WTC11 (cell line): ENCODE measurements around the gene ZNF804A. TPM values are rescaled to one million over a fixed set of nuclear protein-coding genes. Genes with fewer than 3 reads are reported as not detected.

Experiments
- ATAC-seq: fragments of 200-7000 bp; cut with Tn5 transposase; 2 replicates; pipeline ENCODE4 v1.10.0; 2021; ENCODE audit warnings: mild to moderate bottlenecking, moderate library complexity
- CTCF ChIA-PET: fragments of 300-600 bp; sonication (Branson Sonifier 250); formaldehyde crosslinking; loops from one replicate; lab custom pipeline; 2021; ENCODE audit warnings: antibody characterized with exemption; lab: Charles Lee
- POLR2A ChIA-PET: fragments of 350-600 bp; sonication (Branson Sonifier 250); formaldehyde crosslinking; loops from one replicate; lab custom pipeline; 2021; ENCODE audit warnings: antibody characterized with exemption; lab: Charles Lee
- DNase-seq: peaks from one replicate; pipeline ENCODE4 v3.0.0; 2021; ENCODE audit warnings: low spot score
- H3K27ac Mint-ChIP-seq: 2 replicates; pipeline ENCODE4 v1.8.0; 2021; ENCODE audit warnings: mixed read lengths
- H3K27me3 Mint-ChIP-seq: 2 replicates; pipeline ENCODE4 v1.8.0; 2021; ENCODE audit warnings: low read depth, mild to moderate bottlenecking, moderate library complexity, mixed read lengths
- H3K36me3 Mint-ChIP-seq: 2 replicates; pipeline ENCODE4 v1.8.0; 2021; ENCODE audit warnings: mixed read lengths
- H3K4me1 Mint-ChIP-seq: 2 replicates; pipeline ENCODE4 v1.8.0; 2022; ENCODE audit warnings: mixed read lengths
- H3K4me3 Mint-ChIP-seq: 2 replicates; pipeline ENCODE4 v1.8.0; 2021; ENCODE audit warnings: mild to moderate bottlenecking, moderate library complexity, mixed read lengths
- H3K9me3 Mint-ChIP-seq: 2 replicates; pipeline ENCODE4 v1.8.0; 2021; ENCODE audit warnings: mixed read lengths
- CTCF ChIP-seq: fragments of 200-600 bp; IDR thresholded peaks from 2 replicates; pipeline ENCODE4 v1.8.0; 2022; ENCODE audit warnings: antibody characterized with exemption
- E2F1 ChIP-seq: sonication (generic); formaldehyde crosslinking; IDR thresholded peaks from 2 replicates; pipeline ENCODE4 v1.8.0; 2022; ENCODE audit warnings: mild to moderate bottlenecking, missing genetic modification reagents
- ERG ChIP-seq: fragments of 250-450 bp; sonication (Bioruptor Pico); IDR thresholded peaks from 2 replicates; pipeline ENCODE4 v1.8.0; 2021; ENCODE audit warnings: mild to moderate bottlenecking
- GABPB1 ChIP-seq: sonication (generic); formaldehyde crosslinking; IDR thresholded peaks from 2 replicates; pipeline ENCODE4 v1.8.1; 2023; ENCODE audit warnings: mild to moderate bottlenecking, missing genetic modification reagents
- NR3C1 ChIP-seq: sonication (generic); formaldehyde crosslinking; conservative IDR thresholded peaks from 2 replicates; pipeline ENCODE4 v1.8.1; 2023; ENCODE audit warnings: low read depth, mild to moderate bottlenecking, missing genetic modification reagents
- TEAD1 ChIP-seq: sonication (generic); formaldehyde crosslinking; IDR thresholded peaks from 2 replicates; pipeline ENCODE4 v1.8.0; 2022; ENCODE audit warnings: mild to moderate bottlenecking, missing genetic modification reagents
- TEAD4 ChIP-seq: sonication (generic); formaldehyde crosslinking; IDR thresholded peaks from 2 replicates; pipeline ENCODE4 v1.8.0; 2022; ENCODE audit warnings: mild to moderate bottlenecking, missing genetic modification reagents
- USF1 ChIP-seq: sonication (generic); formaldehyde crosslinking; IDR thresholded peaks from 2 replicates; pipeline ENCODE4 v1.8.0; 2022; ENCODE audit warnings: mild to moderate bottlenecking, missing genetic modification reagents
- ZBTB43 ChIP-seq: sonication (generic); formaldehyde crosslinking; IDR thresholded peaks from 2 replicates; pipeline ENCODE4 v1.8.1; 2023; ENCODE audit warnings: mild to moderate bottlenecking, missing genetic modification reagents
- ZNF138 ChIP-seq: sonication (generic); formaldehyde crosslinking; conservative IDR thresholded peaks from 2 replicates; pipeline ENCODE4 v1.8.1; 2022; ENCODE audit warnings: mild to moderate bottlenecking, moderate library complexity, missing genetic modification reagents
- ZNF232 ChIP-seq: sonication (generic); formaldehyde crosslinking; IDR thresholded peaks from 2 replicates; pipeline ENCODE4 v1.8.0; 2022; ENCODE audit warnings: mild to moderate bottlenecking, missing genetic modification reagents
- ZNF263 ChIP-seq: sonication (generic); formaldehyde crosslinking; IDR thresholded peaks from 2 replicates; pipeline ENCODE4 v1.8.1; 2022; ENCODE audit warnings: low read depth, mild to moderate bottlenecking, moderate library complexity, missing genetic modification reagents
- ZNF281 ChIP-seq: sonication (generic); formaldehyde crosslinking; IDR thresholded peaks from 2 replicates; pipeline ENCODE4 v1.8.0; 2023; ENCODE audit warnings: mild to moderate bottlenecking, missing genetic modification reagents
- ZNF317 ChIP-seq: sonication (generic); formaldehyde crosslinking; IDR thresholded peaks from 2 replicates; pipeline ENCODE4 v1.8.1; 2023; ENCODE audit warnings: low read depth, mild to moderate bottlenecking, moderate library complexity, missing genetic modification reagents, borderline replicate concordance
- ZNF512 ChIP-seq: sonication (generic); formaldehyde crosslinking; IDR thresholded peaks from 2 replicates; pipeline ENCODE4 v1.8.1; 2022; ENCODE audit warnings: missing genetic modification reagents, borderline replicate concordance
- ZNF532 ChIP-seq: fragments of 250-450 bp; sonication (Bioruptor Pico); IDR thresholded peaks from 2 replicates; pipeline ENCODE4 v1.9.0; 2021; ENCODE audit warnings: mild to moderate bottlenecking, borderline replicate concordance
- total RNA-seq: library from RNA; stranded (reverse); gene quantifications from 3 replicates; pipeline ENCODE4 v1.2.3, GENCODE V29; 2021

The ZNF804A gene
- total RNA-seq, 1 experiment from 2014 or later = not detected

- CTCF ChIA-PET = interaction anchor here (1.1 to 1.2 kb wide), 3 partner anchors 15 to 448 kb away, joined by 3 to 5 read pairs (median 4); no protein-coding TSS in a partner anchor
- POLR2A ChIA-PET = no interaction called here
- Mint-ChIP-seq H3K4me1 (no peaks in the 10 kb centered on the region), H3K36me3 (no peaks in the 10 kb centered on the region), H3K27ac (no peak overlapping the region), H3K4me3 (no peak overlapping the region), H3K9me3 (peaks cover 5% of the 10 kb centered on the region; the same call in 1 of the 2 replicates), H3K27me3 (no peaks in the 10 kb centered on the region)
- DNase-seq = no peak
- TF ChIP-seq ZNF512 (CRISPR knock-in tag) = no peak
- no peak for TF ChIP-seq GABPB1 (CRISPR knock-in tag)
- peak; percentile 40; the same call in 1 of the 2 replicates for TF ChIP-seq CTCF
- no peak for ATAC-seq
These were observed 13.2 kb downstream of the ZNF804A start for GRCh38 chr2:184611361-184612085.

- H3K4me1 Mint-ChIP-seq = no peaks in the 10 kb centered on the region
- H3K27ac Mint-ChIP-seq = no peak overlapping the region
- no peaks in the 10 kb centered on the region for H3K36me3 Mint-ChIP-seq
- ATAC-seq = no peak
- CTCF ChIA-PET = no interaction called here
- POLR2A ChIA-PET = no interaction called here
- H3K27me3 Mint-ChIP-seq = no peaks in the 10 kb centered on the region
- no peak for DNase-seq
- no peaks in the 10 kb centered on the region for H3K9me3 Mint-ChIP-seq
- no peak overlapping the region for H3K4me3 Mint-ChIP-seq
- TF ChIP-seq ZNF263 (no peak), NR3C1 (CRISPR knock-in tag) (no peak), E2F1 (CRISPR knock-in tag) (no peak), ZNF281 (CRISPR knock-in tag) (no peak), ZNF317 (CRISPR knock-in tag) (no peak), ZBTB43 (CRISPR knock-in tag) (no peak), ERG (no peak), TEAD1 (no peak), TEAD4 (no peak), ZNF138 (CRISPR knock-in tag) (no peak), ZNF532 (CRISPR knock-in tag) (no peak), ZNF232 (CRISPR knock-in tag) (no peak), USF1 (no peak)
These were observed 22.0 kb downstream of the ZNF804A start for GRCh38 chr2:184620367-184620766.
